ENCODE data around the gene EXT2. TPM values are rescaled to one million over a fixed set of nuclear protein-coding genes. Genes with fewer than 3 reads are reported as not detected.
A peak's percentile ranks its signal among the peaks of the same experiment; 100 is the strongest.

Gene EXT2
- total and polyA plus RNA-seq, 2 of the 13 experiments (the other 11 are each of a cell fraction or from before 2014, with no cell fraction given) = 61.5 to 68.7 TPM

DNA sequence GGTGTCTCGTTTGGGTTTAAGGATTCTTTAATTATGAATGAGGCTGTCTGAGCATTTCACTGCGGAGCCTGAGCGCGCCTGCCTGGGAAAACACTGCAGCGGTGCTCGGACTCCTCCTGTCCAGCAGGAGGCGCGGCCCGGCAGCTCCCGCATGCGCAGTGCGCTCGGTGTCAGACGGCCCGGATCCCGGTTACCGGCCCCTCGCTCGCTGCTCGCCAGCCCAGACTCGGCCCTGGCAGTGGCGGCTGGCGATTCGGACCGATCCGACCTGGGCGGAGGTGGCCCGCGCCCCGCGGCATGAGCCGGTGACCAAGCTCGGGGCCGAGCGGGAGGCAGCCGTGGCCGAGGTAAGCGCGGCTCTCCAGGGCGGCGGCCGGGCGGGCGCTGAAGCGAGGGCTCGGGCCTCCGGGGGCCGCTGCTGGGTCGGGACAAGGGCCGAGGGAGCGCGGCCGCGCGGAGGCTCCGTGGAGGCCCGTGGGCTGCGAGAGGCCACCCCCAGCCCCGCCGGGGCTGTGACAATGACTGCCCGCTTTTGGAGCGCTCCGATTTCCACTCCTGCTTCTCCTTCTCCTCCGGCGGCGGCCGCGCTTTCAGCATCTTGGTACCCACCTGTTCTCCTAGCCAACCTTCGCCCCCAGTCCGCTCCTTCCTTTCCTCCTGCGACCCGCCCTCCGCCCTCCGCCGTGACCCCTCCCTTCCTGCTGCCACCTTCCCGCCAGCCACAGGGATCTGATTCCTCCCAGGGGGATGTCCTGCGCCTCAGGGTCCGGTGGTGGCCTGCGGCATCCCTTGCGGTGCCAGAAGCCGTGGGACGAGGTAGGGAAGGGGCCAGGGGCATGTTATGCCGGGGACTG, at the start of gene EXT2 (continued):
- TF ChIP-seq HIVEP1 (CRISPR knock-in tag; IDR thresholded peaks at IDR 0.05) (no peak), MAF1 (CRISPR knock-in tag; IDR thresholded peaks at IDR 0.05; ENCODE audit: borderline replicate concordance) (no peak), TCF7 (IDR thresholded peaks at IDR 0.05; ENCODE audit: low read depth) (no peak), NCOA5 (CRISPR knock-in tag; IDR thresholded peaks at IDR 0.05) (no peak), SP2 (CRISPR knock-in tag; IDR thresholded peaks at IDR 0.05) (no peak), ZNF235 (CRISPR knock-in tag; IDR thresholded peaks at IDR 0.05; ENCODE audit: borderline replicate concordance) (no peak), MYC (CRISPR knock-in tag; IDR thresholded peaks at IDR 0.05; ENCODE audit: borderline replicate concordance) (0 out of 2 replicates have a peak, but pooled peaks have one; percentile 11), TSC22D2 (CRISPR knock-in tag; IDR thresholded peaks at IDR 0.05; ENCODE audit: borderline replicate concordance) (no peak; the same call in 1 of the 2 replicates), MTF1 (CRISPR knock-in tag; IDR thresholded peaks at IDR 0.05) (no peak), GLI4 (CRISPR knock-in tag; IDR thresholded peaks at IDR 0.05; ENCODE audit: borderline replicate concordance) (no peak), PHF5A (CRISPR knock-in tag; IDR thresholded peaks at IDR 0.05; ENCODE audit: low read depth, unreplicated experiment) (no peak), ZNF382 (CRISPR knock-in tag; IDR thresholded peaks at IDR 0.05; ENCODE audit: borderline replicate concordance) (no peak), ZSCAN21 (CRISPR knock-in tag; IDR thresholded peaks at IDR 0.05; ENCODE audit: borderline replicate concordance) (no peak; the same call in 1 of the 2 replicates), ZNF3 (CRISPR knock-in tag; IDR thresholded peaks at IDR 0.05) (no peak), ZNF234 (CRISPR knock-in tag; conservative IDR thresholded peaks at IDR 0.05) (no peak), MLLT10 (CRISPR knock-in tag; IDR thresholded peaks at IDR 0.05) (no peak), CBX1 (IDR thresholded peaks at IDR 0.05; ENCODE audit: low read depth) (no peak)
- TF ChIP-seq, protein P1, sequence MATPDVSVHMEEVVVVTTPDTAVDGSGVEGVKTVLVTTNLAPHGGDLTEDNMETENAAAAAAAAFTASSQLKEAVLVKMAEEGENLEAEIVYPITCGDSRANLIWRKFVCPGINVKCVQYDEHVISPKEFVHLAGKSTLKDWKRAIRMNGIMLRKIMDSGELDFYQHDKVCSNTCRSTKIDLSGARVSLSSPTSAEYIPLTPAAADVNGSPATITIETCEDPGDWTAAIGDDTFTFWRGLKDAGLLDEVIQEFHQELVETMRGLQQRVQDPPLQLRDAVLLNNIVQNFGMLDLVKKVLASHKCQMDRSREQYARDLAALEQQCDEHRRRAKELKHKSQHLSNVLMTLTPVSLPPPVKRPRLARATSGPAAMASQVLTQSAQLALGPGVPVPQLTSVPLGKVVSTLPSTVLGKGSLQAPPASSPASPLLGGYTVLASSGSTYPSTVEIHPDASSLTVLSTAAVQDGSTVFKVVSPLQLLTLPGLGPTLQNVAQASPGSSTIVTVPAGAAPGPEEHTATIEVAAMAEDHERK (CRISPR knock-in tag; IDR thresholded peaks at IDR 0.05; ENCODE audit: low read depth) = no peak
- TF ChIP-seq, protein P2, sequence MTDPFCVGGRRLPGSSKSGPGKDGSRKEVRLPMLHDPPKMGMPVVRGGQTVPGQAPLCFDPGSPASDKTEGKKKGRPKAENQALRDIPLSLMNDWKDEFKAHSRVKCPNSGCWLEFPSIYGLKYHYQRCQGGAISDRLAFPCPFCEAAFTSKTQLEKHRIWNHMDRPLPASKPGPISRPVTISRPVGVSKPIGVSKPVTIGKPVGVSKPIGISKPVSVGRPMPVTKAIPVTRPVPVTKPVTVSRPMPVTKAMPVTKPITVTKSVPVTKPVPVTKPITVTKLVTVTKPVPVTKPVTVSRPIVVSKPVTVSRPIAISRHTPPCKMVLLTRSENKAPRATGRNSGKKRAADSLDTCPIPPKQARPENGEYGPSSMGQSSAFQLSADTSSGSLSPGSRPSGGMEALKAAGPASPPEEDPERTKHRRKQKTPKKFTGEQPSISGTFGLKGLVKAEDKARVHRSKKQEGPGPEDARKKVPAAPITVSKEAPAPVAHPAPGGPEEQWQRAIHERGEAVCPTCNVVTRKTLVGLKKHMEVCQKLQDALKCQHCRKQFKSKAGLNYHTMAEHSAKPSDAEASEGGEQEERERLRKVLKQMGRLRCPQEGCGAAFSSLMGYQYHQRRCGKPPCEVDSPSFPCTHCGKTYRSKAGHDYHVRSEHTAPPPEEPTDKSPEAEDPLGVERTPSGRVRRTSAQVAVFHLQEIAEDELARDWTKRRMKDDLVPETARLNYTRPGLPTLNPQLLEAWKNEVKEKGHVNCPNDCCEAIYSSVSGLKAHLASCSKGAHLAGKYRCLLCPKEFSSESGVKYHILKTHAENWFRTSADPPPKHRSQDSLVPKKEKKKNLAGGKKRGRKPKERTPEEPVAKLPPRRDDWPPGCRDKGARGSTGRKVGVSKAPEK (CRISPR knock-in tag; IDR thresholded peaks at IDR 0.05; ENCODE audit: borderline replicate concordance) = no peak
- TF ChIP-seq, protein P3, sequence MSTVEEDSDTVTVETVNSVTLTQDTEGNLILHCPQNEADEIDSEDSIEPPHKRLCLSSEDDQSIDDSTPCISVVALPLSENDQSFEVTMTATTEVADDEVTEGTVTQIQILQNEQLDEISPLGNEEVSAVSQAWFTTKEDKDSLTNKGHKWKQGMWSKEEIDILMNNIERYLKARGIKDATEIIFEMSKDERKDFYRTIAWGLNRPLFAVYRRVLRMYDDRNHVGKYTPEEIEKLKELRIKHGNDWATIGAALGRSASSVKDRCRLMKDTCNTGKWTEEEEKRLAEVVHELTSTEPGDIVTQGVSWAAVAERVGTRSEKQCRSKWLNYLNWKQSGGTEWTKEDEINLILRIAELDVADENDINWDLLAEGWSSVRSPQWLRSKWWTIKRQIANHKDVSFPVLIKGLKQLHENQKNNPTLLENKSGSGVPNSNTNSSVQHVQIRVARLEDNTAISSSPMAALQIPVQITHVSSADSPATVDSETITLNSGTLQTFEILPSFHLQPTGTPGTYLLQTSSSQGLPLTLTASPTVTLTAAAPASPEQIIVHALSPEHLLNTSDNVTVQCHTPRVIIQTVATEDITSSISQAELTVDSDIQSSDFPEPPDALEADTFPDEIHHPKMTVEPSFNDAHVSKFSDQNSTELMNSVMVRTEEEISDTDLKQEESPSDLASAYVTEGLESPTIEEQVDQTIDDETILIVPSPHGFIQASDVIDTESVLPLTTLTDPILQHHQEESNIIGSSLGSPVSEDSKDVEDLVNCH (CRISPR knock-in tag; IDR thresholded peaks at IDR 0.05) = no peak
- TF ChIP-seq, protein P4, sequence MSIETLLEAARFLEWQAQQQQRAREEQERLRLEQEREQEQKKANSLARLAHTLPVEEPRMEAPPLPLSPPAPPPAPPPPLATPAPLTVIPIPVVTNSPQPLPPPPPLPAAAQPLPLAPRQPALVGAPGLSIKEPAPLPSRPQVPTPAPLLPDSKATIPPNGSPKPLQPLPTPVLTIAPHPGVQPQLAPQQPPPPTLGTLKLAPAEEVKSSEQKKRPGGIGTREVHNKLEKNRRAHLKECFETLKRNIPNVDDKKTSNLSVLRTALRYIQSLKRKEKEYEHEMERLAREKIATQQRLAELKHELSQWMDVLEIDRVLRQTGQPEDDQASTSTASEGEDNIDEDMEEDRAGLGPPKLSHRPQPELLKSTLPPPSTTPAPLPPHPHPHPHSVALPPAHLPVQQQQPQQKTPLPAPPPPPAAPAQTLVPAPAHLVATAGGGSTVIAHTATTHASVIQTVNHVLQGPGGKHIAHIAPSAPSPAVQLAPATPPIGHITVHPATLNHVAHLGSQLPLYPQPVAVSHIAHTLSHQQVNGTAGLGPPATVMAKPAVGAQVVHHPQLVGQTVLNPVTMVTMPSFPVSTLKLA (IDR thresholded peaks at IDR 0.05) = no peak
